G401.6 (cell line): ENCODE results near the gene LTBP4.
"Not testable (repeated sequence)": the region's sequence is repeated elsewhere in the genome, so short reads cannot be mapped to it uniquely, and the experiment has no call there.

Source experiments
- FAIRE-seq: peaks from 2 replicates; lab custom pipeline; 2012; peaks lifted over from hg19 to GRCh38; lab: Jason Lieb, UNC

LTBP4 gene

GRCh38 chr19:40576585-40577451, 24.4 kb upstream of the LTBP4 start, which contains the start of gene SHKBP1:
Gene SHKBP1, plus strand, starts transcription at chr19:40576873. Its CDS starts 27 bp downstream, at chr19:40576900.
- FAIRE-seq = peak; percentile 89

- peak; percentile 73 for FAIRE-seq
Observed at GRCh38 chr19:40578442-40578908, 22.7 kb upstream of the LTBP4 start.

- no peak for FAIRE-seq
Observed at GRCh38 chr19:40580619-40581018, 20.6 kb upstream of the LTBP4 start.

GRCh38 chr19:40581531-40581930, 19.6 kb upstream of the LTBP4 start:
- no peak for FAIRE-seq

- FAIRE-seq = no peak
Observed at GRCh38 chr19:40582467-40582866, 18.7 kb upstream of the LTBP4 start.

- no peak for FAIRE-seq
Observed at GRCh38 chr19:40583283-40583682, 17.9 kb upstream of the LTBP4 start.

GRCh38 chr19:40584007-40584406, 17.2 kb upstream of the LTBP4 start:
- FAIRE-seq = no peak

- no peak for FAIRE-seq
Observed at GRCh38 chr19:40585241-40585981, 15.8 kb upstream of the LTBP4 start.

- FAIRE-seq = no peak
Observed at GRCh38 chr19:40585982-40586422, 15.2 kb upstream of the LTBP4 start.

GRCh38 chr19:40586611-40587010, 14.6 kb upstream of the LTBP4 start:
- no peak for FAIRE-seq

- FAIRE-seq = no peak
Observed at GRCh38 chr19:40588110-40588854, 12.9 kb upstream of the LTBP4 start.

- FAIRE-seq = no peak
Observed at GRCh38 chr19:40588926-40589569, 12.1 kb upstream of the LTBP4 start.

- no peak for FAIRE-seq
Observed at GRCh38 chr19:40589591-40590429, 11.4 kb upstream of the LTBP4 start.

- FAIRE-seq = no peak
Observed at GRCh38 chr19:40590464-40591265, 10.5 kb upstream of the LTBP4 start.

- FAIRE-seq = not testable (repeated sequence)
Observed at GRCh38 chr19:40591724-40592123, 9.4 kb upstream of the LTBP4 start.

GRCh38 chr19:40592170-40592569, 9.0 kb upstream of the LTBP4 start:
- peak; percentile 97 for FAIRE-seq

- FAIRE-seq = no peak
Observed at GRCh38 chr19:40594255-40594654, 6.9 kb upstream of the LTBP4 start.

- FAIRE-seq = no peak
Observed at GRCh38 chr19:40594657-40595091, 6.5 kb upstream of the LTBP4 start.

- no peak for FAIRE-seq
Observed at GRCh38 chr19:40596608-40597328, 4.4 kb upstream of the LTBP4 start.
